Keratinocyte (primary cell): Measurements from ENCODE around the gene HMCN2.

Experiments used
- EZH2 ChIP-seq: IDR thresholded peaks from one replicate; pipeline ENCODE4 v1.6.1; 2012; ENCODE audit warnings: inconsistent platforms, mild to moderate bottlenecking, low read length, moderate library complexity
- TF ChIP-seq, protein P1 (sequence below), 3 experiments: IDR thresholded peaks in 1 of 3; conservative IDR thresholded peaks in 1 of 3; optimal IDR thresholded peaks in 1 of 3; 2 replicates in 2 of 3; 3 replicates in 1 of 3; pipeline versions ENCODE3 to v1.5.1; 2011; ENCODE audit warnings: low read length in 3 of 3, mild to moderate bottlenecking in 3 of 3, moderate library complexity in 2 of 3, control low read depth in 1 of 3, inconsistent platforms in 1 of 3; ENCODE audit not compliant: insufficient read depth in 2 of 3; ENCODE audit errors: extremely low read depth in 1 of 3

DNA sequence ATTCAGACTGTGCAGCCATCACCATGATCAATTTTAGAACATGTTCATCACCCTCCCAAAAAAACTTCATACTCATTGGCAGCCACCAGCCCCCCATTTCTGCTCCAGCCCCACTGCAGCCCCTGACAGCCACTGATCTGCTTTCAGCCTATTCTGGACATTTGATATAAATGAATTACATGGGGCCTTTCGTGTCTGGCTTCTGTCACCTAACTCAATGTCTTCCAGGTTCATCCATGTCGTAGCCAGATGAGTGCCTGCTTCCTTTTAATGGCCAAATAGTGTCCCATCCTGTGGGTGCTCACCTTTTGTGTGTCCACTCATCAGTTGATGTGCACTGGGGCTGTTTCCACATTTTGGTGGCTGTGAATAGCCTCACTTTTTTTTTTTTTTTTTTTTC is 63.5 kb downstream of the HMCN2 start:
- TF ChIP-seq, protein P1, sequence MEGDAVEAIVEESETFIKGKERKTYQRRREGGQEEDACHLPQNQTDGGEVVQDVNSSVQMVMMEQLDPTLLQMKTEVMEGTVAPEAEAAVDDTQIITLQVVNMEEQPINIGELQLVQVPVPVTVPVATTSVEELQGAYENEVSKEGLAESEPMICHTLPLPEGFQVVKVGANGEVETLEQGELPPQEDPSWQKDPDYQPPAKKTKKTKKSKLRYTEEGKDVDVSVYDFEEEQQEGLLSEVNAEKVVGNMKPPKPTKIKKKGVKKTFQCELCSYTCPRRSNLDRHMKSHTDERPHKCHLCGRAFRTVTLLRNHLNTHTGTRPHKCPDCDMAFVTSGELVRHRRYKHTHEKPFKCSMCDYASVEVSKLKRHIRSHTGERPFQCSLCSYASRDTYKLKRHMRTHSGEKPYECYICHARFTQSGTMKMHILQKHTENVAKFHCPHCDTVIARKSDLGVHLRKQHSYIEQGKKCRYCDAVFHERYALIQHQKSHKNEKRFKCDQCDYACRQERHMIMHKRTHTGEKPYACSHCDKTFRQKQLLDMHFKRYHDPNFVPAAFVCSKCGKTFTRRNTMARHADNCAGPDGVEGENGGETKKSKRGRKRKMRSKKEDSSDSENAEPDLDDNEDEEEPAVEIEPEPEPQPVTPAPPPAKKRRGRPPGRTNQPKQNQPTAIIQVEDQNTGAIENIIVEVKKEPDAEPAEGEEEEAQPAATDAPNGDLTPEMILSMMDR (optimal IDR thresholded peaks at IDR 0.05 in 1 of 3, IDR thresholded peaks at IDR 0.05 in 1 of 3, conservative IDR thresholded peaks at IDR 0.05 in 1 of 3; ENCODE audit: extremely low read depth in 1 of 3, insufficient read depth in 2 of 3, low read length in 3 of 3), result no peak
- no peak for TF ChIP-seq EZH2
